GM19328 (cell line): Measurements from ENCODE around the gene MYH9.

Experiments used
- ATAC-seq: cut with Tn5 transposase; IDR thresholded peaks from one replicate; pipeline ENCODE4 v1.9.1; 2021; ENCODE audit warnings: mild to moderate bottlenecking, moderate library complexity; ENCODE audit not compliant: unreplicated experiment

The MYH9 gene

GRCh38 chr22:36319595-36320497 lies 67.9 kb downstream of the MYH9 start:
- ATAC-seq: no peak

DNA sequence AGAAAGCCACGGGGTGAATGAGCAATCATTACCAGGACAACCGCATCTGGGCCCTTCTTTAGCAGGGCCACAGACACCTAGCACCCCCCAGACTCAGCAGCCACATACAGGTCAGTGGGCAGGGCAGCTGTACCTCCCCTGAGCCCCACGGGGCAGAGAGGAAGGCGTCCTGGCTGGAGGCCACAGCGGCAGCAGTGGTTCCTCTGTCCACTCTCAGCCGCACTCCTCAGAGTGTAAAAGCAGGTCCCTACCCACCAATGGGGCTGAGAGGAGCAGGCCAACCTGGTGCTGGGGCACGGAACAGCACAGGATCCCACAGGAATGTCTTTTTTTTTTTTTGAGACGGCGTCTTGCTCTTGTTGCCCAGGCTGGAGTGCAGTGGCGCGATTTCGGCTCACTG lies 69.3 kb downstream of the MYH9 start:
- no peak for ATAC-seq

GRCh38 chr22:36317658-36318271 lies 70.0 kb downstream of the MYH9 start:
- no peak for ATAC-seq

GRCh38 chr22:36316419-36316818 lies 71.3 kb downstream of the MYH9 start:
- ATAC-seq: no peak

DNA sequence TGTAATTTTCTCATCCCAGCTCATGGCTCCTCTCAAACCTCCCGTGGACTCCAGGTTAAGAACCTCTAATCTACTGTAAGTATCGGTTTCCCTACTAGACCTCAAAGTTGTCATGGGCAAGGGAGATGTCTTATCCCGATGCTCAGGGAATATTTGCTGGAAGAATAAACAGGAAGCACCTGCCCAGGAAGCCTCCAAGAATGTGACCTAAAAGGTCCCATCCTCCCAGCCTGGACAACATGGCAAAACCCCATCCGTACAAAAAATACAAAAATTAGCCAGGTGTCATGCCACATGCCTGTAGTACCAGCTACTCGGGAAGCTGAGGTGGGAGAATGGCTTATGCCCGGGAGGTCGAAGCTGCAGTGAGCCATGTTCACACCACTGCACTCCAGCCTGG lies 72.4 kb downstream of the MYH9 start:
- ATAC-seq: no peak

DNA sequence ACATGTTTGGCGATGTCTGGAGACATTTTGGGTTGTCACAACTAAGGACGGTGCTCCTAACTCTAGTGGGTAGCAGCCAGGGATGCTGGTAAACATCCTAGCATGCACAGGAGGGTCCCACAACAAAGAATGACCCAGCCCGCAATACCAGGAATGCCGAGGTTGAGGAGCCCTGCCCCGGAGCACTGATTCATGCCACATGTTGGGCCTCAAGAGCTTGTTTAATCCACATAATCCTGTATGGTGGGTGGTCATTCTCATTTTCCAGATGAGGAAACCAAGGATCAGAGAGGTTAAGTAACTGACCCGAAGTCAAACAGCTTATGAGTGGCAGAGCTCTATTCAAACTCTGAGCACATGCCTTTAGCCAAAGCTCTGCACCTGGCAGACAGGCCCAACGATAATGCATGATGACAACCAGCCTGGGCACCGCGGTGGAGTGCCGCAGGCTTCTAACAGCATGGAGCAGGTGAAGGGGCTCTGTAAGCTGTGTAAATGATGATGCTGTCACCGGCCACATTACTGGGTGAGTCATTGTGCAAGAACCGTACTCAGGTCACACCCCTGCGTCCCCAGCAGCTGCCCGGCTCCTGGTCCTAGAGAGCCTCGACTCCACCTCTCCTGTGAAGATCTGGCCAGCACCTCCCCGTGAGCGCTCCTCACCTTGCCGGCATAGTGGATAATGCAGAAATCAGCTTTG lies 76.2 kb downstream of the MYH9 start:
- no peak for ATAC-seq

DNA sequence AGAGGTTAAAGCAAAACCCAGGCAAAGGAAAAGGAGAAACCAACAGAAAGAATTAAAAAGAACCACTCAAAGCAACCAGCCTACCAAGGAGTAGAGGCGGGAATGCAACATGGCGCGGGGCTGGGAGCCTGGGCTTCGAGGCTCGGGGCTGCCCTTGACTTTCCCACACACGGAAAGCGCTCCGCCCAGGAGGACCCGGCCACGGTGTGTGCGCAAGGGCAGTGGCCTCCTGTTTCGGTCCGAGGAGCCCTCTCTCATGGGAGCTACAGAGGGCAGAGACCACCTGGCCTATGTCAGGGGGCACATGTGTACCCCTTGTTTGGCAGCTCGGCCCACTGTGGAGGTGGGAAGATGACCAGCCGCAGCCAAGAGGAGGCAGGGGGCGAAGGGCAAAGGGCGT lies 78.9 kb downstream of the MYH9 start:
- ATAC-seq: no peak

DNA sequence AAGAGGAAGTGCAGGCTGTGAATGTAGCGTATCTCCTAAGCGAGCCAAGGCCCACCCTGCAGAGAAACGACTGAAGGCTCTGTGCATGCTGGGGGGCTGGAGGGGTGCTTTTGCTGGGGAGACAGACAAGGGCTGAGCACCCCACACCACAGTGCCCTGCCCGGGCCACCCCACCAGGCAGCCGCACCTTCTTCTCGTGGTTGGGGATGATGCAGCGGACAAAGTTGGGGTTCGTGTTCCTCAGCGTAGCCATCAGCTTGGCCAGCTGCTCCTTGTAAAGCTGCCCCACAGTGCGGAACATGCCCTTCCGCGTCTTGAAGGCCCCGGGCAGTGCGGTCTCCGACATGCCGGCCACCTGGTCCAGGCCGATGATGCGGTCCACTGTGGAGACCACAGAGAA lies 81.5 kb downstream of the MYH9 start:
- no peak for ATAC-seq

GRCh38 chr22:36305813-36306212 lies 82.0 kb downstream of the MYH9 start:
- no peak for ATAC-seq

DNA sequence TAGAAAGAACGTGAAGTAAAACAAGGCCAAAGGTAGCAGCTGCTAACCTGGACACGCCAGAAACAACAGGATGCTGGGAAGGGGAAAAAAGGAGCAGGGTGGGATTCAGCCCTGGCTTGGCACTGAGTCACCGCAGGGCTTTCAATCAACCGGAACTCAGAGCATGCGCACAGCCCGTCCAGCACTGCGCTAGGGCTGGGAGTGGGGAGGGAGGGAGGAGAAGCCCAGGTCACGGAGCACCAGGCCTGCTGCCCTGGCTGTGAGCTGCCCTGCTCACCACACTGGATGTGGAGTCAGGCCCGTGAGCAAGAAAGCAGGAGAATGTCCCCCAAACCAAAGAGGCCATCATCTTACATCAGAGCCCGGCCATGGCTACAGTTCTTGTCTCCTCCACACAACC lies 83.3 kb downstream of the MYH9 start:
- no peak for ATAC-seq

- ATAC-seq: no peak
These were observed 83.9 kb downstream of the MYH9 start for GRCh38 chr22:36303874-36304273.

GRCh38 chr22:36303115-36303467 lies 84.7 kb downstream of the MYH9 start:
- ATAC-seq: no peak

DNA sequence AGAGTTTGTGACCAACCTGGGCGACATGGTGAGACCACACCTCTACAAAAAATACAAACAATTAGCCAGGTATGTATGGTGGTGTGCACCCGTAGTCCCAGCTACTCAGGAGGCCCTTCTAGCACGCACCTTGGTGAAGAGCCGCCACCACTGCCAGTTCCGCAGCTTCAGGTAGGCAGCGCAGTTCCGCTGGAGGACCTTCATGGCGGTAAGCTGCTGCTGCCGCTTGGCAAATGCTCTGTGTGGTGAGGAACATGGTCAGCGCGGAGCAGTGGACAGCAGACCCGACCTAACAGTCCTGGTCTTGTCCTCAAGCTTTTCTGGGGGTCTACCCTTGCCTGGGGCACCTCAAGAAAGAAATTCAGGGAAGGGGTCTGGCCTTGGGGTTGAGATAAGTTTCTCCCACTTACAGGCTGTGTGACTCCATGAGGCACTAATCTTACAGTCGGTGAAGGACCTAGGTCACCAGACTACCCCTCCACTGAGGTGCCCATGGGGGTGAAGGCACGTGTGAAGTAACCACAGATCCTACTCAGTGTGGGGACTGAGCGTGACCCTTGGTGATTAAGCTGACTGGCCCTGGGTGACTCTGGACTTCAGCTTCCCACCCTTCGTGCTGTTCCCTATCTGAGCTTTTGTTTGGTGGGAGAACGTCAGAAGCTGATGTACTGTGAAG lies 85.2 kb downstream of the MYH9 start:
- ATAC-seq: no peak

DNA sequence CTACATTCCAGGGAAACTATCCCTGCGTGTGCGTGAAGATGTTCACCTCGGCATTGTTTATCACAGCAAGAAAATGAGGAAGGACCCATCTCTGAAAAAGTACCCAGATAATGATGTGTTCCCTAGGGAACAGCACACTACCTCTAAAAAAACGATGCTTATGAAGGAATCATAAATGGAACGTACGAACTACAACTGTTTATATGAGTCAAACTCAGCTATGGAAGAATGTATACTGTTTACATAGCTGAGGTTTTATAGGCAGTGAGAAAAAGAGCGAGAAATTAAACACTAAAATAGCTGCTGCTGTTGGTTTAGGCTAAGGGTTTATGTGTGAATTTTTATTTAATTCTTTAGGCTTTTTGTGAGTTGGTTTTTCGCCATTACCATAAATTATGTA lies 85.9 kb downstream of the MYH9 start:
- no peak for ATAC-seq

GRCh38 chr22:36301384-36301828 lies 86.4 kb downstream of the MYH9 start:
- no peak for ATAC-seq

GRCh38 chr22:36300396-36301212 lies 87.2 kb downstream of the MYH9 start:
- ATAC-seq: no peak

GRCh38 chr22:36299911-36300310 lies 87.9 kb downstream of the MYH9 start:
- ATAC-seq: no peak

DNA sequence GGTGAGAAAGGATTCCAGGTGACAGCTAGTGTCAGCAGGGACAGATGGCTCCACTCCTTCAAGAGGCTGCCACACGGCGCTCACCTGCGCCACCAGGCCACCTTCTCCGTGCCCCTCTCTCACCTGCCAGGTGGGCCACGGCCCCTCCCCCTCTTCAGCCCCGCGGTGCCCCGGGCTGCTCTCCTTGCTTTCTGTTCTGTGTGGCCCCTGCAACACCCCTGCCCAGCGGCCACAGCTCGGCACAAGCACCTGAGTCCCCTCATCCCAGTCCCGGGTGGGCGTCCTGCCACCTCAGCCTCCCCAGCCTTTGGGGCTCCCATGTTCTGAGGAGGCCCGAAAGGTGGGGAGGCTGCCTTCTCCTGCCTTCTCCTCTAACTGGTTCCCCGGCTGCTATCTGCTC lies 88.5 kb downstream of the MYH9 start:
- no peak for ATAC-seq

- no peak for ATAC-seq
These were observed 89.2 kb downstream of the MYH9 start for GRCh38 chr22:36298601-36299000.

DNA sequence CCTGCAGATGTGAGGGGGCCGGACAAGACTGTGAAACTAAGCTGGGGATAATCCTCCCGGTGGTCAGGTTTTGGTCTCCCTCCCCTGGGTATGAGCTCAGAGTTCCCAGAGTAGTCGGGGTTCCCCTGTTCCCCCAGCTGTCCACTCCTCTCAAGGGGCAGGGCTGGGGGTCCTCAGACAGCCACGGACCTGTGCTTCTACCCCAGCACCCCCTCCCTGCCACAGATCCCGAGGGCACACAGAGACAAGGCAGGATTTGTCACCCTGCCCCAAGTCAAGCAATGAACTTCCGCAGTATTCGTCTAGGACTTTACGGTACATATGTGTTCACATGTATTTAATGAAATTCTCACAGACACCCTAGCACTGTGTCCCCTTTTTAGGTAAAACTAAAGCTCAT lies 89.6 kb downstream of the MYH9 start:
- no peak for ATAC-seq

DNA sequence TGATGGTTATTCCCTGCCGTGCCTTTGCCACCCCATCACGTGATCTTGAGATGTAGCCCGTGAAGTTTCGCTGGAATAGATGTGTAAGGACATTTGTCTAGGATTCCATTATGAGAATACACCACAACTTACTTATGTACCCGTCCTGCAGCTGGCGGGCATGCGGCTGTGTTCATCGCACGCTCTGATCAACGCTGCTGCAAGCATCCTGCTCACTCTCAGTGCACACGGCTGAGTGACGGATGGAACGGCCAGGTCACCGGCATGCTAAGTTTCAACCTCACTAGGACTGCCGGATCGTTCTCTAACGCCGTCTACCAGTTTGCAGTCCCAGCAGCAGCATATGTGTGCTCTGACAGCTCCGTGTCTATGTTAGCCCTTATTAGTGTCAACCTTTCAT lies 90.2 kb downstream of the MYH9 start:
- no peak for ATAC-seq
